IMR-90 (cell line): Measurements from ENCODE around the gene ITK.

ENCODE experiments used
- CEBPB ChIP-seq: IDR thresholded peaks from 2 replicates; pipeline ENCODE4 v1.6.1; 2012; ENCODE audit warnings: low read depth, low read length, improper control_type of control experiment
- CHD1 ChIP-seq: IDR thresholded peaks from 2 replicates; pipeline ENCODE4 v1.6.1; 2012; ENCODE audit warnings: low read depth, low read length, improper control_type of control experiment
- FOS ChIP-seq: fragments of 150-350 bp; IDR thresholded peaks from 2 replicates; pipeline ENCODE4 v1.6.1; 2016; ENCODE audit warnings: low read depth, low read length
- MAFK ChIP-seq: IDR thresholded peaks from 2 replicates; pipeline ENCODE4 v1.6.1; 2012; ENCODE audit warnings: low read depth, low read length, improper control_type of control experiment
- POLR2A ChIP-seq: IDR thresholded peaks from 2 replicates; pipeline ENCODE4 v1.6.1; 2012; ENCODE audit warnings: mild to moderate bottlenecking, low read depth, low read length
- RAD21 ChIP-seq: IDR thresholded peaks from 2 replicates; pipeline ENCODE4 v1.6.1; 2012; ENCODE audit warnings: low read length, improper control_type of control experiment
- SMC3 ChIP-seq: fragments of 150-350 bp; IDR thresholded peaks from 2 replicates; pipeline ENCODE4 v1.6.1; 2016; ENCODE audit warnings: low read depth, mild to moderate bottlenecking, antibody characterized with exemption, low read length, moderate library complexity
- TF ChIP-seq, protein P1 (sequence below): conservative IDR thresholded peaks from 2 replicates; pipeline ENCODE4 v1.5.1; 2012; ENCODE audit warnings: mild to moderate bottlenecking, low read depth, low read length, improper control_type of control experiment
- TF ChIP-seq, protein P2 (sequence below): fragments of 150-350 bp; IDR thresholded peaks from 2 replicates; pipeline ENCODE4 v1.6.1; 2016; ENCODE audit warnings: low read depth, mild to moderate bottlenecking, low read length, moderate library complexity, borderline replicate concordance

DNA sequence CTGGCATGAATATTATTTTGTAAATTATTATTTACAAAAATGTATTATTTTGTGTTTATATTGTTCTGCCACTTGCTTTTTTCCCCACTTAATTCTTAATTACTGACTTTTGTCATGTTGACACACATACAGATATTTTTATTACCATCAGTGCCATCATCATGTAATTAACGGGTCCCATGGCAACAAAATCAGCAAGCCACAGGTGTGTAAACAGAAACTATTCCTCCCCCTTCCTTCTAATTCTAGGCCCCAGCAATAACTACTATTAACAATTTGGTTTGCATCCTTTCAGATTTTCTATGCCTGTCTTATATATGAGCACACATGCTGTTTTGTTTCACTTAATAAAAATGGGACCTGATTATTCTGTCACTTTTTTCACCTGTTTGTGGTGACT, 114.6 kb downstream of the ITK start:
- TF ChIP-seq, protein P1, sequence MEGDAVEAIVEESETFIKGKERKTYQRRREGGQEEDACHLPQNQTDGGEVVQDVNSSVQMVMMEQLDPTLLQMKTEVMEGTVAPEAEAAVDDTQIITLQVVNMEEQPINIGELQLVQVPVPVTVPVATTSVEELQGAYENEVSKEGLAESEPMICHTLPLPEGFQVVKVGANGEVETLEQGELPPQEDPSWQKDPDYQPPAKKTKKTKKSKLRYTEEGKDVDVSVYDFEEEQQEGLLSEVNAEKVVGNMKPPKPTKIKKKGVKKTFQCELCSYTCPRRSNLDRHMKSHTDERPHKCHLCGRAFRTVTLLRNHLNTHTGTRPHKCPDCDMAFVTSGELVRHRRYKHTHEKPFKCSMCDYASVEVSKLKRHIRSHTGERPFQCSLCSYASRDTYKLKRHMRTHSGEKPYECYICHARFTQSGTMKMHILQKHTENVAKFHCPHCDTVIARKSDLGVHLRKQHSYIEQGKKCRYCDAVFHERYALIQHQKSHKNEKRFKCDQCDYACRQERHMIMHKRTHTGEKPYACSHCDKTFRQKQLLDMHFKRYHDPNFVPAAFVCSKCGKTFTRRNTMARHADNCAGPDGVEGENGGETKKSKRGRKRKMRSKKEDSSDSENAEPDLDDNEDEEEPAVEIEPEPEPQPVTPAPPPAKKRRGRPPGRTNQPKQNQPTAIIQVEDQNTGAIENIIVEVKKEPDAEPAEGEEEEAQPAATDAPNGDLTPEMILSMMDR = no peak
- no peak for TF ChIP-seq POLR2A
- TF ChIP-seq CHD1 = no peak
- no peak for TF ChIP-seq RAD21
- TF ChIP-seq, protein P2, sequence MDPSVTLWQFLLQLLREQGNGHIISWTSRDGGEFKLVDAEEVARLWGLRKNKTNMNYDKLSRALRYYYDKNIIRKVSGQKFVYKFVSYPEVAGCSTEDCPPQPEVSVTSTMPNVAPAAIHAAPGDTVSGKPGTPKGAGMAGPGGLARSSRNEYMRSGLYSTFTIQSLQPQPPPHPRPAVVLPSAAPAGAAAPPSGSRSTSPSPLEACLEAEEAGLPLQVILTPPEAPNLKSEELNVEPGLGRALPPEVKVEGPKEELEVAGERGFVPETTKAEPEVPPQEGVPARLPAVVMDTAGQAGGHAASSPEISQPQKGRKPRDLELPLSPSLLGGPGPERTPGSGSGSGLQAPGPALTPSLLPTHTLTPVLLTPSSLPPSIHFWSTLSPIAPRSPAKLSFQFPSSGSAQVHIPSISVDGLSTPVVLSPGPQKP = no peak
- TF ChIP-seq MAFK = no peak
- TF ChIP-seq SMC3 = no peak
- no peak for TF ChIP-seq CEBPB
- no peak for TF ChIP-seq FOS
